ENCODE data around the gene DNAL4.

GRCh38 chr22:38735465-38736256 lies 58.3 kb downstream of the DNAL4 start:
- no peak for TF ChIP-seq CTCF (IDR thresholded peaks at IDR 0.05)
- no peak for TF ChIP-seq POLR2A (IDR thresholded peaks at IDR 0.05)
